HG03460 (cell line): ENCODE data around the gene TNFSF8.

Experiments used
- ATAC-seq: cut with Tn5 transposase; IDR thresholded peaks from one replicate; pipeline ENCODE4 v1.9.1; 2021; ENCODE audit not compliant: unreplicated experiment

Gene TNFSF8

DNA sequence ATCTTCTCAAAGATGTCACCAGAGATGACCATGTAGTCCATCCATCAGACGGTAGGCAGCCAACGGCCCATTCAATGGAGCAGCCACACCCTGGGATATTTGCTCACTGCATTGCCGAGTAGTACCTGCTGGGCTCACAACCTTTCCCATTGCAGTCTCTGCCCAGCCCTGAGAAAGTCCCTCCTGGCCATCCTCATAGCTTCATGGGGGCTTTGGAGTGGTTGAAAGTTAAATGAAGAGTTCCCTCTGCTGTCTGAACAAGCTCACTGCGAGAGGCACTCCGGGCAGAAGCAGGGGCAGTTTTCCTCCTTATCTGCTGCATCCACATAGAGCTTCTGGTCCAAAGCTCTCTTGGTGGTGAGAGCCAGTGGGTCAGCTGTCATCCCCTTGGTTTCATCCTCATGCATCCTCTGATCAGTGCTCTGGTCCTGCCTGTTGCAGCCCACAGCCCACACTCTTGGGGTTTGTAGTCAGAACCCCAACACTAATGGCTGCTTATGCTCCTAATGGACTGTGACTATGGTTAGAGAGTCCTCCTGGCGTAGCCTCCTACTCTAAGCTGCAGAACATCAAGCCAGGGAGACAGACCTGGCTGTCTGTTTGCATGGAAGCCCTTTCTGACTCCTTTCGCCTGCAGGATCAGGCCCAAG lies 23.3 kb downstream of the TNFSF8 start:
- ATAC-seq: no peak

DNA sequence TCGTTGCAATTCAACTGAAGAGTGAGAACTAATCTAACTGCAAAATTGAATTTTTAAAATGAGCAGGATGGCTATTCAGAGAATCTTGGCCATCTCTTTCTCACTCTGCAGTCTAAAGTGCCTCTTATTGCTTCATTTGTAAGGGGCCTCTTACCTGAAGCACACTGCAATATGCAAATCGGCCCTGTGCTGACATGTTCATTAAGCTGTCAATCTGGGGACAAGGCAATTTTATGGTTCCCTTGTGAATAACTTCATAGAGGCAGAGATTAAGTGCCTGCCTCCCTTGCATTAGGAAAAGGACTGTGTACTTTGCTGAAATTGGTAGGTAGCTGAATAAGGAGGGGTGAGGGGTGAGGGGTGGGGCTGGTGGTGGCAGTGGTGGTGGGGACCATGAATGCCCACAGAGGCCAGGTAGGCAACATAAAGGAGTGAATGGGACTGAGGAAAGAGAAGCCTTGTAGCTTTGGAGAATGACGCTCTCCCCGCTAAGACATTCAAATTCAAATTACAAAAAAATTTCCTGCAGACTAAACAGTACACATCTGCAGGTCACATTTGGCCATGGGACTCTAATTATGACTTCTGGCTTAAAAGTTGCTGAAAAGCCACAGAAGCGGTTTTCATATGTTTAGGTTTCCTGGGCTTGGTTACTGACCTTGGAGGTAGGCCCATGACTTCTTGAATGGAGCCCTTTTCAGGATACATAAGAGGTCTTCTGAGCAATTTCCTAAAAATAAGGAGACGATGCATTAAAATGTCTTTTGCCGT lies 25.0 kb downstream of the TNFSF8 start:
- no peak for ATAC-seq

- no peak for ATAC-seq
Measured at GRCh38 chr9:114902786-114903524, 27.4 kb downstream of the TNFSF8 start.

GRCh38 chr9:114900942-114901802 lies 29.2 kb downstream of the TNFSF8 start:
- ATAC-seq: no peak

- ATAC-seq: no peak
Measured at GRCh38 chr9:114899995-114900394, 30.4 kb downstream of the TNFSF8 start.

- no peak for ATAC-seq
Measured at GRCh38 chr9:114899461-114899860, 30.9 kb downstream of the TNFSF8 start.

GRCh38 chr9:114898741-114899140 lies 31.6 kb downstream of the TNFSF8 start:
- ATAC-seq: no peak

DNA sequence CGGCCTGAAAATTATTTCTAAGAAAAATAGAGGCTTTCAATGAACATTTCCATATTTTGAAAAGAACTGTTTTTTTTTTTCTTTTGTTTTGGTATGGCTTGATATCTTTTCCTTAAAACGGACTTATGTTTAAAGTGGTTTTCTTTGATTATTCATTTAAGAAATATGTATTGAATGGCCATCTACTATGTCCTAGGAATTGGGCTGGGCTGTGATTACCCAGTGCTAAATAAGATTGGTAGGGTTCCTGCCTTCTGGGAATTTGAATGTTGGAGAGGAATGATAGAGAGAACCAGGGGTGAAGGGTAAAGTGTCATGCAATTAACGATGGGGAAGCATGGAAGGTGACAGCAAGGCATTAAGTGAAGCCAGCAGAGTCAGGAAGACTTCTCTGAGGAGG lies 33.2 kb downstream of the TNFSF8 start:
- ATAC-seq: no peak

DNA sequence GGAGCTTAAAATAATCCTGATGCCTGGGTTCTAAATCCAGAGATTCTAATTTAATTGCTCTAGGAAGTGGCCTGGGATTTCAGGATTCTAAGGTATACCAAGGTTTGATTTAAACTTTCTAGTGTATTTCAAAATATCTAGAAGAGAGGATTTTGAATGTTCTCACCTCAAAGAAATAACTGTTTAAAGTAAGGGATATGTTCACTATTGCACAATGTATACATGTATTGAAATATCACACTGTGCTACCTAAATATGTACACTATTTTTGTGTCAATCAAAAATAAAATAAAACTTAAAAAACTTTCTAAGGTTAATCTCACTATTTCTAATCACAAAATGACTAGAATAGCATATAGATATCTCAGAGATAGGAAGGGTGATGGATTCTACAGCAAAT lies 34.0 kb downstream of the TNFSF8 start:
- ATAC-seq: no peak

DNA sequence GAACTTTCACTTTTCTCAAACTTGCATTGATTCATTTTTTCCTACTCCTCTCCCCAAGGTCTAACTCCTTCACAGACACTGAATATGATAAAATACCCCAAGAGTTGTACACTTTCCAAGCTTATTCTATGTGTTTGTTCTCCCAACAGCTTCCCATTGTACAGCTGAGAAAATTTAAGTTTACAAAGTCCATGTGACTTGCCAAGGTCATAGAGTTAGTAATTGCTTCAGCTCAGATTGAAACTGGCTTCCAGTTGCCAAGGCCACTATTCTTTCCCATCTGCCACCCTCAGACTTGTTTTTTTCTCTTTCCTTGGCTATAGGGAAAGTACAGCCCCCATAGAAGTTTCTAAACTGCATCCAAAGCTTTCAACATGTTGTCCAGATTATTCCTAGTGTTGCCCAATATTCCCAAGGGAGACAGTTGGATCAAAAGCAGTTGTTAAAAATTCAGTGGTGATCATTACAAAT lies 34.8 kb downstream of the TNFSF8 start:
- no peak for ATAC-seq

GRCh38 chr9:114894609-114895433 lies 35.6 kb downstream of the TNFSF8 start:
- ATAC-seq: no peak

DNA sequence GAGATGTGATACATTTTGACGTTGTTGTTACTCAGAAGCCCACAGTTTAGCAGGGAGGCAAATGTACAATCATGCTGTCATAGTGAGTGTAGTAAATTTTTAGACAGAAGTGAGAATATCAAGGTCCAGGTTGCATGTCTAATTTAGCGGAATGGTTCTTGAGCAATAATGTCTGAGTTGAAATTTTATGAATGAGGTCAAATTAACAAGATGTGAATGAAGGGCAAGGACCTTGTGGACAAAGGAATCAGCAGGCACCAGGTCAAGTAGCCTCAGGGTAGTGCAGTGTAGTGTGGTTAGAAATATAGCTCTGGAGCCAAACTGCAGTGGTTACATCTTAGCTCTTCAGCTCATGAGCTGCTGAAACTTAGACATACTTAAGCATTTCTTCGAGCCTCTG lies 36.2 kb downstream of the TNFSF8 start:
- no peak for ATAC-seq

DNA sequence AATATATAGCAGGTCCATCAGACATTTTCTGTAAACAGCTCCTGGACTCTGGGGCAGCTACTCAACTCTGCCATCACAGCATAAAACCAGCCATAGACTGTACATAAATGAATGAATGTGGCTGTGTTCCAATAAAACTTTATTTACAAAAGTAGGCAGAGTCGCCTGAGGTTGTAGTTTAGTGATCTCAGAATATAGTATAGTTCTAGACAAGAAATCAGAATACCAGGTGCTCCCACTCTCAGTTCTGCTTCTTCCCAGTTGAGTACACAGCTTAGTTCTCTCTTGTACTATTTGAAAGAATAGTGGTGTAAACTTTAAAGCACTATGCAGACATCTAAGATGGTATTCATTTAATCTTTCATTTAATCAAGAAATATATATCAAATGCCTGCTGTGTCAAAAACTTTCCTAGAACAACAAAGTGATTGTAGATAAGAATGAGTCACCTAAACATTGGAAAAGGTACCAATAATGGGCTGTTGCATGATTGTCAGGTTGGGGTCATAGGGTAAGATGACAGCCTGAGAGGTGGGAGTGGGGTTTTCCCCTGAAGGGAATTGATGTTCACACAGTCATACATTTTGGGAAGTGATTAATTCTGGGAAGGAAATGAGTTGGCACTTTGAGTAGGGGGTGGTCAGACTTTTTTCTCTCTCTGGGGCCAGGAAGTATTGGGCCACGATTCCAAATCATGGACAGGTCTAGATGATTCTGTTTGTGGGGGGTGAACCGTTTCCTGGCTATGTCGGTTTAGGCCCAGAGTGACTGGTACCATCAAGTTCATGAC lies 37.0 kb downstream of the TNFSF8 start:
- ATAC-seq: no peak

DNA sequence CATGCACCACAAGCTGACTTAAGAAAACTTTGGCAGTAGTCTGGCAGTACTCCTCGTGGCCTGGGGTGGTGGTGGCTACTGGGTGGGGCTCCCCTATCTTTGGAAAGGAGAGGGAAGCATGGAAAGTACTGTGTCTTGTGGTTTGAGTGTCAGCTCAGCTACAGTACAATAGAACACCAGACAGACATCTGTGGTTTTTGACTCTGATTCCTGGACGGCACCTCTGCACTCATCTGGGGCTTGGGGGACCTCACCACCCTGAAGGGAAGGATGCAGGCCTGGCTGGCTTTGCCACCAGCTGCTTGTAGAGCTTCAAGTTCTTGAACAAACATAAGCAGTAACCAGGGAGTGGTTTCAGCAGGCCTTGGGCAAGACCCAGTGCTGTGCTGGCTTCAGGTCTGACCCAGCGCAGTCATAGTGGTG lies 40.6 kb downstream of the TNFSF8 start:
- ATAC-seq: no peak

DNA sequence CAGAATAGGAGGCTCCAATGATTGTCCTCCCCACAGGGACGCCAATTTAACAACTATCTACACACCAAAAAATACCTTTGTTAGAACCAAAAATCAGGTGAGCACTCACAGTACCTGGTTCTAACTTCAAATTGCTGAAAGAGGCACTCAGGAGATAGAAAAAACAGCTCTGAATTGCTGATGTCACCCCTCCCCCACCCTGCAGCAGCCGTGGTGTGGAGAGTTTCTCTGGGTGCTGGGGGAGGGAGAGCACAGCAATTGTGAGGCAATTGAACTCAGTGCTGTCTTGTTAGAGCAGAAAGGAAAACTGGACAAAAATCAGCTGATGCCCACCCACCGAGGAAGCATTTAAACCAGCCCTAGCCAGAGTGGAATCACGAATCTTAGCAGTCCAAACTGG lies 41.8 kb downstream of the TNFSF8 start:
- ATAC-seq: no peak

DNA sequence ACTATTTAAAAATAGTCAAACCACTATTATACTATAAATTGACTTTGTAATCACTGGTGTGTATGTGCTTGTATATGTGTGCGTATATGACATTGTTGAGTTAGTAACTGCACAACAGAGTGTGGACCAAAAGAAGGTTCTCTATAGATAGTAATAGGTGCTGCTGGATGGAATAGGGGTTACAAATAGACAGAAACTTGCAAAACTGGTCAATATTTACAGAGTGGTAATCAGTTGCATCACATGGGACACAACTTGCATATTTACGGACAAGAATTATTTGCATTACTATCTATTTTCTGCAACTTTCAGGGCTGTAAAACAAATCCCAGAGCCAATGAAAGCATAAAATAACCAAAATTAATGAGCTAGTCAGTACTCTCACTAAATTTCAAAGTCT lies 42.4 kb downstream of the TNFSF8 start:
- ATAC-seq: no peak

- no peak for ATAC-seq
Measured at GRCh38 chr9:114884787-114885452, 45.5 kb downstream of the TNFSF8 start.

- ATAC-seq: no peak
Measured at GRCh38 chr9:114883709-114884108, 46.7 kb downstream of the TNFSF8 start.

GRCh38 chr9:114880291-114880745 lies 50.1 kb downstream of the TNFSF8 start:
- no peak for ATAC-seq
